Activated CD4-positive, alpha-beta memory T cell treated with anti-CD3 and anti-CD28 coated beads for 36 hours (primary cell): ENCODE measurements around the gene CTNNA3. TPM values are rescaled to one million over a fixed set of nuclear protein-coding genes. Genes with fewer than 3 reads are reported as not detected.

Source experiments
- CTCF ChIA-PET: fragments of 350-600 bp; sonication (Branson Sonifier 250); formaldehyde crosslinking; loops from one replicate; lab custom pipeline; 2021; ENCODE audit warnings: antibody characterized with exemption, inconsistent platforms; lab: Charles Lee
- POLR2A ChIA-PET: fragments of 350-600 bp; sonication (Branson Sonifier 250); formaldehyde crosslinking; loops from one replicate; lab custom pipeline; 2021; ENCODE audit warnings: antibody characterized with exemption; lab: Charles Lee
- DNase-seq: peaks from one replicate; pipeline ENCODE4 v3.0.0-alpha.2; 2020
- H3K27ac Mint-ChIP-seq: one replicate; pipeline ENCODE4 v1.8.0; 2021; ENCODE audit warnings: mixed read lengths
- H3K27me3 Mint-ChIP-seq: one replicate; pipeline ENCODE4 v1.8.0; 2021; ENCODE audit warnings: mixed read lengths
- H3K36me3 Mint-ChIP-seq: one replicate; pipeline ENCODE4 v1.8.0; 2021; ENCODE audit warnings: mixed read lengths
- H3K4me1 Mint-ChIP-seq: one replicate; pipeline ENCODE4 v1.8.0; 2021; ENCODE audit warnings: low read depth, mixed read lengths
- H3K4me3 Mint-ChIP-seq: one replicate; pipeline ENCODE4 v1.8.0; 2021; ENCODE audit warnings: mild to moderate bottlenecking, mixed read lengths
- H3K9me3 Mint-ChIP-seq: one replicate; pipeline ENCODE4 v1.8.0; 2021; ENCODE audit warnings: mixed read lengths
- intact Hi-C: fragments of 100-400 bp; cut with micrococcal nuclease; formaldehyde crosslinking; loops from one replicate; pipeline ENCODE4 v1.15.1; 2023
- total RNA-seq, 2 experiments: library from RNA; stranded (reverse); gene quantifications; one replicate each; pipeline ENCODE4 v1.2.3, GENCODE V29; 2021

CTNNA3 gene
- total RNA-seq, 2 experiments from 2014 or later = not detected

- intact Hi-C loops = no loop called here
- no peak for DNase-seq
- ChIA-PET CTCF (no interaction called here), POLR2A (no interaction called here)
- Mint-ChIP-seq H3K9me3 (peaks cover 7% of the 10 kb centered on the region), H3K27me3 (no peaks in the 10 kb centered on the region), H3K36me3 (no peaks in the 10 kb centered on the region), H3K4me1 (no peaks in the 10 kb centered on the region), H3K27ac (no peak overlapping the region), H3K4me3 (no peak overlapping the region)
These were observed 1181.3 kb downstream of the CTNNA3 start for GRCh38 chr10:66514666-66515065.

- DNase-seq = no peak
- Mint-ChIP-seq H3K27me3 (no peaks in the 10 kb centered on the region), H3K4me1 (no peaks in the 10 kb centered on the region), H3K4me3 (no peak overlapping the region), H3K27ac (no peak overlapping the region), H3K36me3 (no peaks in the 10 kb centered on the region), H3K9me3 (peaks cover 4% of the 10 kb centered on the region)
- ChIA-PET CTCF (no interaction called here), POLR2A (no interaction called here)
- intact Hi-C loops = no loop called here
These were observed 1182.5 kb downstream of the CTNNA3 start for GRCh38 chr10:66513504-66513903.

- H3K9me3 Mint-ChIP-seq = peaks cover 3% of the 10 kb centered on the region
- no peak for DNase-seq
- POLR2A ChIA-PET = no interaction called here
- CTCF ChIA-PET = no interaction called here
- H3K27ac Mint-ChIP-seq = no peak overlapping the region
- no peaks in the 10 kb centered on the region for H3K4me1 Mint-ChIP-seq
- intact Hi-C loops = no loop called here
- no peak overlapping the region for H3K4me3 Mint-ChIP-seq
- no peaks in the 10 kb centered on the region for H3K36me3 Mint-ChIP-seq
- H3K27me3 Mint-ChIP-seq = no peaks in the 10 kb centered on the region
These were observed 1190.9 kb downstream of the CTNNA3 start for GRCh38 chr10:66505003-66505657.

- Mint-ChIP-seq H3K27ac (no peak overlapping the region), H3K36me3 (no peaks in the 10 kb centered on the region), H3K27me3 (no peaks in the 10 kb centered on the region), H3K4me1 (no peaks in the 10 kb centered on the region), H3K9me3 (peaks cover 3% of the 10 kb centered on the region), H3K4me3 (no peak overlapping the region)
- ChIA-PET POLR2A (no interaction called here), CTCF (no interaction called here)
- intact Hi-C loops = no loop called here
- no peak for DNase-seq
These were observed 1194.6 kb downstream of the CTNNA3 start for GRCh38 chr10:66501356-66501755.

- Mint-ChIP-seq H3K4me3 (no peak overlapping the region), H3K36me3 (no peaks in the 10 kb centered on the region), H3K27me3 (no peaks in the 10 kb centered on the region), H3K27ac (no peak overlapping the region), H3K9me3 (peaks cover 7% of the 10 kb centered on the region), H3K4me1 (no peaks in the 10 kb centered on the region)
- no peak for DNase-seq
- intact Hi-C loops = no loop called here
- POLR2A ChIA-PET = no interaction called here
- CTCF ChIA-PET = no interaction called here
These were observed 1212.0 kb downstream of the CTNNA3 start for GRCh38 chr10:66483966-66484365.

GRCh38 chr10:66472156-66472555 is 1223.8 kb downstream of the CTNNA3 start:
- intact Hi-C loops = no loop called here
- Mint-ChIP-seq H3K27ac (no peak overlapping the region), H3K36me3 (no peaks in the 10 kb centered on the region), H3K9me3 (peaks cover 9% of the 10 kb centered on the region), H3K27me3 (no peaks in the 10 kb centered on the region), H3K4me1 (no peaks in the 10 kb centered on the region), H3K4me3 (no peak overlapping the region)
- no peak for DNase-seq
- ChIA-PET CTCF (no interaction called here), POLR2A (no interaction called here)

- no peak for DNase-seq
- Mint-ChIP-seq H3K27ac (no peak overlapping the region), H3K36me3 (no peaks in the 10 kb centered on the region), H3K4me1 (no peaks in the 10 kb centered on the region), H3K9me3 (peaks cover 9% of the 10 kb centered on the region), H3K4me3 (no peak overlapping the region), H3K27me3 (no peaks in the 10 kb centered on the region)
- intact Hi-C loops = no loop called here
- CTCF ChIA-PET = no interaction called here
- POLR2A ChIA-PET = no interaction called here
These were observed 1229.0 kb downstream of the CTNNA3 start for GRCh38 chr10:66467042-66467441.

- Mint-ChIP-seq H3K27me3 (no peaks in the 10 kb centered on the region), H3K4me1 (no peaks in the 10 kb centered on the region), H3K9me3 (peaks cover 9% of the 10 kb centered on the region), H3K4me3 (no peak overlapping the region), H3K27ac (no peak overlapping the region), H3K36me3 (no peaks in the 10 kb centered on the region)
- ChIA-PET CTCF (no interaction called here), POLR2A (no interaction called here)
- intact Hi-C loops = no loop called here
- no peak for DNase-seq
These were observed 1229.4 kb downstream of the CTNNA3 start for GRCh38 chr10:66466622-66467021.

- H3K9me3 Mint-ChIP-seq = peaks cover 9% of the 10 kb centered on the region
- no peak for DNase-seq
- ChIA-PET POLR2A (no interaction called here), CTCF (no interaction called here)
- H3K4me1 Mint-ChIP-seq = no peaks in the 10 kb centered on the region
- no peaks in the 10 kb centered on the region for H3K36me3 Mint-ChIP-seq
- H3K27ac Mint-ChIP-seq = no peak overlapping the region
- H3K27me3 Mint-ChIP-seq = no peaks in the 10 kb centered on the region
- intact Hi-C loops = no loop called here
- no peak overlapping the region for H3K4me3 Mint-ChIP-seq
These were observed 1232.4 kb downstream of the CTNNA3 start for GRCh38 chr10:66463611-66464010.

- intact Hi-C loops = no loop called here
- CTCF ChIA-PET = no interaction called here
- peaks cover 3% of the 10 kb centered on the region for H3K9me3 Mint-ChIP-seq
- H3K4me1 Mint-ChIP-seq = no peaks in the 10 kb centered on the region
- no peaks in the 10 kb centered on the region for H3K36me3 Mint-ChIP-seq
- POLR2A ChIA-PET = no interaction called here
- no peak overlapping the region for H3K4me3 Mint-ChIP-seq
- H3K27ac Mint-ChIP-seq = no peak overlapping the region
- H3K27me3 Mint-ChIP-seq = no peaks in the 10 kb centered on the region
- DNase-seq = no peak
These were observed 1238.4 kb downstream of the CTNNA3 start for GRCh38 chr10:66457629-66458028.

- DNase-seq = no peak
- Mint-ChIP-seq H3K27me3 (no peaks in the 10 kb centered on the region), H3K9me3 (peaks cover 3% of the 10 kb centered on the region), H3K4me3 (no peak overlapping the region), H3K4me1 (no peaks in the 10 kb centered on the region), H3K27ac (no peak overlapping the region), H3K36me3 (no peaks in the 10 kb centered on the region)
- POLR2A ChIA-PET = no interaction called here
- intact Hi-C loops = no loop called here
- CTCF ChIA-PET = no interaction called here
These were observed 1240.7 kb downstream of the CTNNA3 start for GRCh38 chr10:66455304-66455703.

- intact Hi-C loops = no loop called here
- no peak overlapping the region for H3K4me3 Mint-ChIP-seq
- ChIA-PET POLR2A (no interaction called here), CTCF (no interaction called here)
- H3K36me3 Mint-ChIP-seq = no peaks in the 10 kb centered on the region
- H3K4me1 Mint-ChIP-seq = no peaks in the 10 kb centered on the region
- peaks cover 13% of the 10 kb centered on the region for H3K9me3 Mint-ChIP-seq
- H3K27me3 Mint-ChIP-seq = no peaks in the 10 kb centered on the region
- DNase-seq = no peak
- H3K27ac Mint-ChIP-seq = no peak overlapping the region
These were observed 1255.4 kb downstream of the CTNNA3 start for GRCh38 chr10:66440568-66440967.

GRCh38 chr10:66414943-66415342 is 1281.1 kb downstream of the CTNNA3 start:
- Mint-ChIP-seq H3K9me3 (peaks cover 4% of the 10 kb centered on the region), H3K27me3 (no peaks in the 10 kb centered on the region), H3K4me3 (no peak overlapping the region), H3K27ac (no peak overlapping the region), H3K36me3 (no peaks in the 10 kb centered on the region), H3K4me1 (no peaks in the 10 kb centered on the region)
- ChIA-PET CTCF (no interaction called here), POLR2A (no interaction called here)
- DNase-seq = no peak
- intact Hi-C loops = no loop called here
